HEK293T (cell line): ENCODE data around the gene PPP1R14B.

Source experiments
- CTCF ChIA-PET: fragments of 350-600 bp; formaldehyde crosslinking; extraction: SDS; loops from one replicate; lab custom pipeline; 2021; ENCODE audit warnings: antibody characterized with exemption, inconsistent platforms; lab: Yijun Ruan, JAX
- POLR2A ChIA-PET: fragments of 350-600 bp; formaldehyde crosslinking; extraction: SDS; loops from one replicate; lab custom pipeline; 2020; ENCODE audit warnings: antibody characterized with exemption, inconsistent platforms; lab: Yijun Ruan, JAX
- DNase-seq: peaks from one replicate; pipeline ENCODE4 v3.0.0; 2012; ENCODE audit warnings: mixed read lengths; ENCODE audit errors: extremely low spot score
- ARNT ChIP-seq: fragments of 450-650 bp; IDR thresholded peaks from 2 replicates; pipeline ENCODE4 v1.6.1; 2017; ENCODE audit warnings: mild to moderate bottlenecking
- BHLHE40 ChIP-seq: fragments of 450-650 bp; IDR thresholded peaks from 2 replicates; pipeline ENCODE4 v1.6.1; 2016; ENCODE audit warnings: mild to moderate bottlenecking, moderate library complexity, borderline replicate concordance
- CTBP1 ChIP-seq: fragments of 450-650 bp; IDR thresholded peaks from 2 replicates; pipeline ENCODE4 v1.6.1; 2016; ENCODE audit warnings: borderline replicate concordance
- ELF4 ChIP-seq: fragments of 450-650 bp; IDR thresholded peaks from 2 replicates; pipeline ENCODE4 v1.6.1; 2017; ENCODE audit warnings: antibody characterized with exemption
- FOXA1 ChIP-seq: fragments of 450-650 bp; IDR thresholded peaks from 2 replicates; pipeline ENCODE4 v1.6.1; 2016; ENCODE audit warnings: mild to moderate bottlenecking
- FOXK2 ChIP-seq: fragments of 450-650 bp; IDR thresholded peaks from 2 replicates; pipeline ENCODE4 v1.6.1; 2016; ENCODE audit warnings: mild to moderate bottlenecking
- FOXM1 ChIP-seq: fragments of 450-650 bp; IDR thresholded peaks from 2 replicates; pipeline ENCODE4 v1.6.1; 2017; ENCODE audit warnings: mild to moderate bottlenecking, borderline replicate concordance
- HDGF ChIP-seq: fragments of 450-650 bp; IDR thresholded peaks from 2 replicates; pipeline ENCODE4 v1.6.1; 2017; ENCODE audit warnings: antibody characterized with exemption, borderline replicate concordance
- L3MBTL2 ChIP-seq: fragments of 450-650 bp; conservative IDR thresholded peaks from 2 replicates; pipeline ENCODE4 v1.6.1; 2016; ENCODE audit warnings: mild to moderate bottlenecking
- LEF1 ChIP-seq: fragments of 450-650 bp; IDR thresholded peaks from 2 replicates; pipeline ENCODE4 v1.6.1; 2017; ENCODE audit warnings: mild to moderate bottlenecking, borderline replicate concordance
- NFRKB ChIP-seq: fragments of 450-650 bp; IDR thresholded peaks from 2 replicates; pipeline ENCODE4 v1.6.1; 2016; ENCODE audit warnings: mild to moderate bottlenecking, moderate library complexity
- SP1 ChIP-seq: fragments of 450-650 bp; IDR thresholded peaks from 2 replicates; pipeline ENCODE4 v1.6.1; 2017
- SUZ12 ChIP-seq: fragments of 450-650 bp; IDR thresholded peaks from 2 replicates; pipeline ENCODE4 v1.6.1; 2016; ENCODE audit warnings: mild to moderate bottlenecking
- TARDBP ChIP-seq: fragments of 450-650 bp; IDR thresholded peaks from 2 replicates; pipeline ENCODE4 v1.6.1; 2016
- ZNF384 ChIP-seq: fragments of 450-650 bp; IDR thresholded peaks from 2 replicates; pipeline ENCODE4 v1.6.1; 2016
- TF ChIP-seq, protein P1 (sequence below): fragments of 450-650 bp; IDR thresholded peaks from 2 replicates; pipeline ENCODE4 v1.6.1; 2016

The PPP1R14B gene

GRCh38 chr11:64210301-64211020 lies 36.3 kb downstream of the PPP1R14B start:
- CTCF ChIA-PET = no interaction called here
- DNase-seq = no peak
- no peak for TF ChIP-seq L3MBTL2
- TF ChIP-seq CTBP1 = no peak
- TF ChIP-seq FOXM1 = no peak
- no peak for TF ChIP-seq FOXA1
- TF ChIP-seq TARDBP = no peak
- no peak for TF ChIP-seq HDGF
- no peak for TF ChIP-seq ELF4
- no peak for TF ChIP-seq BHLHE40
- no peak for TF ChIP-seq LEF1
- no peak for TF ChIP-seq SP1
- no peak for TF ChIP-seq ARNT
- TF ChIP-seq ZNF384 = no peak
- POLR2A ChIA-PET = interaction anchor here (0.5 to 1.5 kb wide), 3 partner anchors 13 to 36 kb away, joined by 3 to 5 read pairs (median 3); partner anchors contain the start of genes NUDT22 and TRPT1

DNA sequence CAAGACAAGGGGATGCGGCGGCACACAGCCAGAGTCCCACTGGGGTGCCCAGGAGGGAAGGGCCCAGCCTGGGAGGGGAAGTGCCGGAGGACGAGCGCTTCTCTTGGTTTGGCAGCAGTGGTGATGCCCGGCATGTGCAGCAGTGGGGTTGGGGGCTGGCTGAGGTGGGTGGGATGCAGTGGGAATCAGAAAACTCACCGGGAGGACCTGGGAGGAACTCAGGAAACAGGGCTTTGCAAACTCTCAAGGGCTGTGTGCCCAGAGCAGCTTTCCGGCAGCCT lies 37.2 kb downstream of the PPP1R14B start:
- DNase-seq = no peak
- ChIA-PET CTCF (interaction anchor here (1.1 kb wide), 2 partner anchors 17 to 95 kb away, joined by 3 to 4 read pairs; partner anchors contain the start of genes NUDT22 and TRPT1), POLR2A (no interaction called here)
- TF ChIP-seq, protein P1, sequence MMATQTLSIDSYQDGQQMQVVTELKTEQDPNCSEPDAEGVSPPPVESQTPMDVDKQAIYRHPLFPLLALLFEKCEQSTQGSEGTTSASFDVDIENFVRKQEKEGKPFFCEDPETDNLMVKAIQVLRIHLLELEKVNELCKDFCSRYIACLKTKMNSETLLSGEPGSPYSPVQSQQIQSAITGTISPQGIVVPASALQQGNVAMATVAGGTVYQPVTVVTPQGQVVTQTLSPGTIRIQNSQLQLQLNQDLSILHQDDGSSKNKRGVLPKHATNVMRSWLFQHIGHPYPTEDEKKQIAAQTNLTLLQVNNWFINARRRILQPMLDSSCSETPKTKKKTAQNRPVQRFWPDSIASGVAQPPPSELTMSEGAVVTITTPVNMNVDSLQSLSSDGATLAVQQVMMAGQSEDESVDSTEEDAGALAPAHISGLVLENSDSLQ = no peak
- TF ChIP-seq NFRKB (no peak), TARDBP (no peak), SP1 (no peak), BHLHE40 (no peak), L3MBTL2 (no peak), LEF1 (no peak), FOXM1 (no peak), ELF4 (no peak), ARNT (no peak), ZNF384 (no peak)

DNA sequence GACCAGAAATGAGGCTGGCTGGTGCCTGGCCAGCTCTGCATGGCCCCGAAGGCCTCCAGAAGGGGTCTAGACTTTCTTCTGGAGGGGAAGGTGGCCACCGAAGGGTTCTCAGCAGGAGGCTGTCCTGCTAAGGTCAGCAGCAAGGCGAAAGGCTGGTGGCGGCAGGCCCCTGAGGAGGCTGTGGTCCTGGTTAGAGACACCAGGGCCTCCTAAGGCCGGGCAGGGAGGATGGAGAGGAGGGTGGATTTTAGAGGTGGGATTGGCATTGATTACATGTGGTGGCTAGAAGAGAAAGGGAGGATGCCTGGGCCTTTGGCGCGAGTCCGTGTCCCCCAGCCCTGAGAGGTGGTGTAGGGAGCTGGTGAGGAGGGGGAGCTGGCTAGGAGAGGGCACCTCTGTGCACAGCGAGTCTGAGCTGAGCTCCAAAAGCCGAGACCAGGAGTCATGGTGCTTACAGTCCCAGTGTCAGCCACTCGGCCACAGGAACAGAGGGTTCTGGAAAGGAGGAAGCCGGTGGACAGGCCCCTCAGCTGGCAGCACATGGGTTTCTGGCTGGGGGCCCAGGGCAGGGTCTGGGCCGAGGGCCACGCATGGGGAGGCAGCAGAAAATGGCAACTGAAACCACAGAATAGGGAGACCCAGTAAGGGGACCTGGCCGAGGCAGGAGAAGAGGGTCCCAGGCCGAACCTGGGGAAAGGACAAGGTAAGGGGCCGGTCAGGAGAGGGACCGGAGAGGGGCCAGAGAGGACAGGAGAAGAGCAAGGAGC lies 37.8 kb downstream of the PPP1R14B start:
- ChIA-PET POLR2A (interaction anchor here (1.4 kb wide), 1 partner anchor 17 kb away, joined by 4 read pairs; the partner anchor contains the start of genes NUDT22 and TRPT1), CTCF (interaction anchor here (1.1 kb wide), 2 partner anchors 17 to 95 kb away, joined by 3 to 4 read pairs; partner anchors contain the start of genes NUDT22 and TRPT1)
- no peak for TF ChIP-seq SUZ12
- TF ChIP-seq, protein P1 = no peak
- no peak for TF ChIP-seq FOXM1
- TF ChIP-seq BHLHE40 = no peak
- TF ChIP-seq L3MBTL2 = no peak
- no peak for DNase-seq

DNA sequence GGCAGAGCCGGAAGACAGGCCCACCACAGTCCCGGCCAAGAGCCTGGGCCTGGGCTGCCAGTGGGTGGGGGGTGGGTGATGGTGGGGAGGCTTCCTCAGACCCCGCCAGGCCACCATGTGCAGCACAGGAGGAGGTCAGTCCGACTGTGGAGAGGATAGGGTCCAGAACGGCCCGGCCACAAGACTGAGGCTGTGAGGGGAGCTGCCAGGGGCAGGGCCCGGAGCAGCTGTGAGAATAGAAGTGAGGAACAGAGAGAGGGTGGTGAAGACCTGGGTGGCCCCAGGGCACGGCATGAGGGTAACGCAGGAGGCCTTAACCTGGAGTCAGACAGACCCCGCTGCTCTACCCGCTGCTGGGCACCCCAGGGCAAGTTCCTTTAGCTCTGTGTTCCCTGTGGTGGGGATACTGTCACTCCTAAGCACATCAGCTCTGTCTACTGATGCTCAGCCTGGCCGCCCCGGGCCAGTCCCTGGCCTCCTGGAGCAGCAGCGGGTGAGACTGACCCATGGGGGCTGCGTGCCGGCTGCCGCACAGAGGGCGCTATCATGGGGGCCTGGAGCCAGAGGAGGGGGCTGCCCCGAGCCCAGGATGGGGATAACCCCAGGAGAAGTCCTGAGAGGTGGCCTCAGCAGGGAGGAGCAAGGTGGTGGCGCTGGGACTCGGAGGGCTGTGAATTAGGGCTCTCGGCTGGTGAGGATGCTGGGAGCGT lies 38.5 kb downstream of the PPP1R14B start:
- DNase-seq = no peak
- TF ChIP-seq ELF4 = no peak
- no peak for TF ChIP-seq FOXK2
- no peak for TF ChIP-seq BHLHE40
- TF ChIP-seq TARDBP = no peak
- TF ChIP-seq HDGF = no peak
- no peak for TF ChIP-seq SP1
- TF ChIP-seq ARNT = no peak
- TF ChIP-seq FOXM1 = no peak
- TF ChIP-seq, protein P1 = no peak
- no peak for TF ChIP-seq ZNF384
- no peak for TF ChIP-seq NFRKB
- TF ChIP-seq L3MBTL2 = no peak
- no peak for TF ChIP-seq FOXA1
- POLR2A ChIA-PET = interaction anchor here (1.4 to 3.1 kb wide), 2 partner anchors 18 to 23 kb away, joined by 4 to 14 read pairs; partner anchors contain the start of genes NUDT22, STIP1 and TRPT1
- CTCF ChIA-PET = interaction anchor here (0.7 to 1.1 kb wide), 2 partner anchors 18 to 96 kb away, joined by 3 to 6 read pairs; partner anchors contain the start of genes NUDT22 and TRPT1

DNA sequence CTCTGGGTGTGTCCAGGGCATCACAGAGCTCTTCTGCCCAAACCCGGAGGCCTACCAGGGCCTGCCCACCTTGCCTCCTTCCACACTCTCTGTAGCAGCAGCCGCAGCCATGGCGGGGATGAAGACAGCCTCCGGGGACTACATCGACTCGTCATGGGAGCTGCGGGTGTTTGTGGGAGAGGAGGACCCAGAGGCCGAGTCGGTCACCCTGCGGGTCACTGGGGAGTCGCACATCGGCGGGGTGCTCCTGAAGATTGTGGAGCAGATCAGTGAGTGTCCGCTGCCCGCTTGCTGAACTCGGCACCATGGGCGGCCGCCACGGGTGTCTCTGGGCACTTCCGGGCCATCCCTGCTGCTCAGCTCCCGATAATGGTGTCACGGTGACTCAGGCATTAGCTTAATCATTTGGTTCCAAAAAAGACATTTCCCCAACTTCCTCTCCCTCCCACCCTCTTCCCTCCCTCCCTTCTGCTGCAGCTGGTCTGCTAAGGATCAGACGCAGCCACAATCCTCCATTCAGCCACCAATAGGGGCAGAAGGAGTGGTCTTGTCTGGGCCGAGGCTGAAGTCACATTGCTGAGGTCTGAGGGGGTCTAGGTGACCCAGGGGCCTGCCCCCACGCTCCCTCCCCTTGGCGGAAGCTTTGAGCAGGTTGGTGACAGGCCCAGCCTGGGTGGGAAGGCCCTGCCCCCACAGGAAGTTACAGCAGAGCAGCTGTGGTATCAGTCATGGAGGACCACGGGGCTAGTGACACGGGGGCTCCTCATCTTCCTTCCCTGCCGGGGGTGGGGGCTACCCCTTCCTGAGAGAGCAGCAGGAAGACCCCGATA lies 39.3 kb downstream of the PPP1R14B start:
- POLR2A ChIA-PET = interaction anchor here (0.7 to 3.8 kb wide), 5 partner anchors 8 to 63 kb away, joined by 3 to 23 read pairs (median 4); partner anchors contain the start of genes NUDT22, STIP1 and TRPT1
- no peak for DNase-seq
- CTCF ChIA-PET = interaction anchor here (0.7 kb wide), 1 partner anchor 96 kb away, joined by 6 read pairs; no protein-coding TSS in a partner anchor
- no peak for TF ChIP-seq HDGF
- TF ChIP-seq L3MBTL2 = no peak
- TF ChIP-seq FOXK2 = no peak
- no peak for TF ChIP-seq FOXM1
- TF ChIP-seq LEF1 = no peak
- no peak for TF ChIP-seq BHLHE40
- TF ChIP-seq ELF4 = no peak
- TF ChIP-seq SUZ12 = no peak
- TF ChIP-seq, protein P1 = no peak
- no peak for TF ChIP-seq ZNF384
- no peak for TF ChIP-seq FOXA1
- no peak for TF ChIP-seq NFRKB
- no peak for TF ChIP-seq TARDBP
- no peak for TF ChIP-seq SP1
- no peak for TF ChIP-seq CTBP1
- no peak for TF ChIP-seq ARNT
